WTC11 (cell line): ENCODE measurements around the gene APOLD1. TPM values are rescaled to one million over a fixed set of nuclear protein-coding genes. Genes with fewer than 3 reads are reported as not detected.

ENCODE experiments used
- ATAC-seq: fragments of 200-7000 bp; cut with Tn5 transposase; 2 replicates; pipeline ENCODE4 v1.10.0; 2021; ENCODE audit warnings: mild to moderate bottlenecking, moderate library complexity
- CTCF ChIA-PET: fragments of 300-600 bp; sonication (Branson Sonifier 250); formaldehyde crosslinking; loops from one replicate; lab custom pipeline; 2021; ENCODE audit warnings: antibody characterized with exemption; lab: Charles Lee
- POLR2A ChIA-PET: fragments of 350-600 bp; sonication (Branson Sonifier 250); formaldehyde crosslinking; loops from one replicate; lab custom pipeline; 2021; ENCODE audit warnings: antibody characterized with exemption; lab: Charles Lee
- DNase-seq: peaks from one replicate; pipeline ENCODE4 v3.0.0; 2021; ENCODE audit warnings: low spot score
- H3K27ac Mint-ChIP-seq: 2 replicates; pipeline ENCODE4 v1.8.0; 2021; ENCODE audit warnings: mixed read lengths
- H3K27me3 Mint-ChIP-seq: 2 replicates; pipeline ENCODE4 v1.8.0; 2021; ENCODE audit warnings: low read depth, mild to moderate bottlenecking, moderate library complexity, mixed read lengths
- H3K36me3 Mint-ChIP-seq: 2 replicates; pipeline ENCODE4 v1.8.0; 2021; ENCODE audit warnings: mixed read lengths
- H3K4me1 Mint-ChIP-seq: 2 replicates; pipeline ENCODE4 v1.8.0; 2022; ENCODE audit warnings: mixed read lengths
- H3K4me3 Mint-ChIP-seq: 2 replicates; pipeline ENCODE4 v1.8.0; 2021; ENCODE audit warnings: mild to moderate bottlenecking, moderate library complexity, mixed read lengths
- H3K9me3 Mint-ChIP-seq: 2 replicates; pipeline ENCODE4 v1.8.0; 2021; ENCODE audit warnings: mixed read lengths
- GTF2I ChIP-seq: fragments of 250-450 bp; sonication (Bioruptor Pico); conservative IDR thresholded peaks from 2 replicates; pipeline ENCODE4 v1.4.0; 2021; ENCODE audit warnings: mild to moderate bottlenecking
- NR1H2 ChIP-seq: sonication (generic); formaldehyde crosslinking; IDR thresholded peaks from 2 replicates; pipeline ENCODE4 v1.9.0; 2021; ENCODE audit warnings: mild to moderate bottlenecking, moderate library complexity, missing genetic modification reagents
- NR2C2 ChIP-seq: sonication (generic); formaldehyde crosslinking; IDR thresholded peaks from 2 replicates; pipeline ENCODE4 v1.8.0; 2022; ENCODE audit warnings: mild to moderate bottlenecking, missing genetic modification reagents
- TP53 ChIP-seq: sonication (generic); formaldehyde crosslinking; IDR thresholded peaks from 2 replicates; pipeline ENCODE4 v1.8.1; 2023; ENCODE audit warnings: mild to moderate bottlenecking, missing genetic modification reagents
- ZNF396 ChIP-seq: fragments of 250-450 bp; sonication (Bioruptor Pico); IDR thresholded peaks from 2 replicates; pipeline ENCODE4 v1.8.0; 2021; ENCODE audit warnings: mild to moderate bottlenecking, moderate library complexity, borderline replicate concordance
- total RNA-seq: library from RNA; stranded (reverse); gene quantifications from 3 replicates; pipeline ENCODE4 v1.2.3, GENCODE V29; 2021
- TF ChIP-seq, protein P1 (sequence below): fragments of 200-600 bp; IDR thresholded peaks from 2 replicates; pipeline ENCODE4 v1.8.0; 2022; ENCODE audit warnings: antibody characterized with exemption
- TF ChIP-seq, protein P2 (sequence below): fragments of 250-450 bp; sonication (Bioruptor Pico); IDR thresholded peaks from 2 replicates; pipeline ENCODE4 v2.1.2; 2022; ENCODE audit warnings: mild to moderate bottlenecking, moderate library complexity
- TF ChIP-seq, protein P3 (sequence below): sonication (generic); formaldehyde crosslinking; IDR thresholded peaks from 2 replicates; pipeline ENCODE4 v1.8.1; 2022; ENCODE audit warnings: mild to moderate bottlenecking, moderate library complexity, missing genetic modification reagents
- TF ChIP-seq, protein P4 (sequence below): sonication (generic); formaldehyde crosslinking; IDR thresholded peaks from 2 replicates; pipeline ENCODE4 v1.8.1; 2022; ENCODE audit warnings: missing genetic modification reagents, borderline replicate concordance
- TF ChIP-seq, protein P5 (sequence below): sonication (generic); formaldehyde crosslinking; IDR thresholded peaks from 2 replicates; pipeline ENCODE4 v1.8.0; 2022; ENCODE audit warnings: missing genetic modification reagents

The APOLD1 gene
- total RNA-seq, 1 experiment from 2014 or later = 0.44 TPM

DNA sequence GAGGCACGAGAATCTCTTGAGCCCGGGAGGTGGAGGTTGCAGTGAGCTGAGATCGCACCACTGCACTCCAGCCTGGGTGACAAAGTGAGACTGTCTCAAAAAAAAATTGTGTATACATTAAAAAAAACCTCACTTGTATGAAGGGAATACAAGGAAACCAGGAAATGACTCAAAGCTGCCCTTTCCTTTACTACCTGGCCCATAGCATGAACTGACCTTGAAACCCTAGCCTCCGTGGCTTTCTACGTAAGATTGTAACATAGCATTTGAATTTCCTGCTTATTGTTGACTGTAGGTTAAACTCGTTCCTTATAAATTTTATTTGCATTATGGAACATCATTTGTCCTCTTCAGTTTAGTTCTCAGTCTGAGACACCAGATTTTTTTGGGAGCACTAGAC lies 18.6 kb downstream of the APOLD1 start:
- Mint-ChIP-seq H3K9me3 (peaks cover 11% of the 10 kb centered on the region), H3K4me3 (no peak overlapping the region), H3K36me3 (0 out of 2 replicates have a peak, but pooled peaks cover 5% of the 10 kb centered on the region), H3K27ac (no peak overlapping the region), H3K4me1 (peaks cover 4% of the 10 kb centered on the region; the same call in 1 of the 2 replicates), H3K27me3 (no peaks in the 10 kb centered on the region; the same call in 1 of the 2 replicates)
- ATAC-seq = no peak
- no peak for DNase-seq
- TF ChIP-seq, protein P1, sequence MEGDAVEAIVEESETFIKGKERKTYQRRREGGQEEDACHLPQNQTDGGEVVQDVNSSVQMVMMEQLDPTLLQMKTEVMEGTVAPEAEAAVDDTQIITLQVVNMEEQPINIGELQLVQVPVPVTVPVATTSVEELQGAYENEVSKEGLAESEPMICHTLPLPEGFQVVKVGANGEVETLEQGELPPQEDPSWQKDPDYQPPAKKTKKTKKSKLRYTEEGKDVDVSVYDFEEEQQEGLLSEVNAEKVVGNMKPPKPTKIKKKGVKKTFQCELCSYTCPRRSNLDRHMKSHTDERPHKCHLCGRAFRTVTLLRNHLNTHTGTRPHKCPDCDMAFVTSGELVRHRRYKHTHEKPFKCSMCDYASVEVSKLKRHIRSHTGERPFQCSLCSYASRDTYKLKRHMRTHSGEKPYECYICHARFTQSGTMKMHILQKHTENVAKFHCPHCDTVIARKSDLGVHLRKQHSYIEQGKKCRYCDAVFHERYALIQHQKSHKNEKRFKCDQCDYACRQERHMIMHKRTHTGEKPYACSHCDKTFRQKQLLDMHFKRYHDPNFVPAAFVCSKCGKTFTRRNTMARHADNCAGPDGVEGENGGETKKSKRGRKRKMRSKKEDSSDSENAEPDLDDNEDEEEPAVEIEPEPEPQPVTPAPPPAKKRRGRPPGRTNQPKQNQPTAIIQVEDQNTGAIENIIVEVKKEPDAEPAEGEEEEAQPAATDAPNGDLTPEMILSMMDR = no peak
- CTCF ChIA-PET = interaction anchor here (1.7 kb wide), 1 partner anchor 33 kb away, joined by 5 read pairs; no protein-coding TSS in a partner anchor
- POLR2A ChIA-PET = interaction anchor here (0.6 to 0.7 kb wide), 2 partner anchors 81 to 205 kb away, joined by 3 to 4 read pairs; no protein-coding TSS in a partner anchor

DNA sequence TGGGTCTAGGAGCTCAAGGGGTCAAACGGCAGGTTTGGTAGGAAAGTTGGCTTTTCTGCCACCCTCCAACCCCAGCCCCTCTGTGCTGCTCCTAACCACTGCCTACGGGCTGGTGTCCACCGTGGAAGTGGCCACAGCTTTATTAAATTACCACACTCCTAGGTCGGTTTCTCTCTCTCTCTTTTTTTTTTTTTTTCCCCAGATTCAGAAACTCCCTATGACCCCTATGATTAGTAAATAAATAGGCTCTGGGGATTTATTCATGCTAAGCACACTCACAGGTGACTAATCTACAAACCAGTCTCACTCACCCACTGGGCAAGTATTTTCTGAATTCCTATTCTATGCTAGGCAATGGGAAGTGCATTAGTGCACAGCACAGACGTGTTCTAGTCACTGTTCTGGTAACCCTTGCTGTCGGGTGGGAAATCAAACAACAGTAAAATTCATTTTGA lies 19.0 kb downstream of the APOLD1 start:
- no peak overlapping the region for H3K4me3 Mint-ChIP-seq
- TF ChIP-seq TP53 (CRISPR knock-in tag) (no peak), NR2C2 (CRISPR knock-in tag) (no peak), NR1H2 (CRISPR knock-in tag) (no peak), GTF2I (CRISPR knock-in tag) (no peak), ZNF396 (no peak)
- TF ChIP-seq, protein P2, sequence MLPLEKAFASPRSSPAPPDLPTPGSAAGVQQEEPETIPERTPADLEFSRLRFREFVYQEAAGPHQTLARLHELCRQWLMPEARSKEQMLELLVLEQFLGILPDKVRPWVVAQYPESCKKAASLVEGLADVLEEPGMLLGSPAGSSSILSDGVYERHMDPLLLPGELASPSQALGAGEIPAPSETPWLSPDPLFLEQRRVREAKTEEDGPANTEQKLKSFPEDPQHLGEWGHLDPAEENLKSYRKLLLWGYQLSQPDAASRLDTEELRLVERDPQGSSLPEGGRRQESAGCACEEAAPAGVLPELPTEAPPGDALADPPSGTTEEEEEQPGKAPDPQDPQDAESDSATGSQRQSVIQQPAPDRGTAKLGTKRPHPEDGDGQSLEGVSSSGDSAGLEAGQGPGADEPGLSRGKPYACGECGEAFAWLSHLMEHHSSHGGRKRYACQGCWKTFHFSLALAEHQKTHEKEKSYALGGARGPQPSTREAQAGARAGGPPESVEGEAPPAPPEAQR (CRISPR knock-in tag) = no peak
- TF ChIP-seq, protein P3, sequence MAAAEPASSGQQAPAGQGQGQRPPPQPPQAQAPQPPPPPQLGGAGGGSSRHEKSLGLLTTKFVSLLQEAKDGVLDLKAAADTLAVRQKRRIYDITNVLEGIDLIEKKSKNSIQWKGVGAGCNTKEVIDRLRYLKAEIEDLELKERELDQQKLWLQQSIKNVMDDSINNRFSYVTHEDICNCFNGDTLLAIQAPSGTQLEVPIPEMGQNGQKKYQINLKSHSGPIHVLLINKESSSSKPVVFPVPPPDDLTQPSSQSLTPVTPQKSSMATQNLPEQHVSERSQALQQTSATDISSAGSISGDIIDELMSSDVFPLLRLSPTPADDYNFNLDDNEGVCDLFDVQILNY (CRISPR knock-in tag) = no peak
- TF ChIP-seq, protein P4, sequence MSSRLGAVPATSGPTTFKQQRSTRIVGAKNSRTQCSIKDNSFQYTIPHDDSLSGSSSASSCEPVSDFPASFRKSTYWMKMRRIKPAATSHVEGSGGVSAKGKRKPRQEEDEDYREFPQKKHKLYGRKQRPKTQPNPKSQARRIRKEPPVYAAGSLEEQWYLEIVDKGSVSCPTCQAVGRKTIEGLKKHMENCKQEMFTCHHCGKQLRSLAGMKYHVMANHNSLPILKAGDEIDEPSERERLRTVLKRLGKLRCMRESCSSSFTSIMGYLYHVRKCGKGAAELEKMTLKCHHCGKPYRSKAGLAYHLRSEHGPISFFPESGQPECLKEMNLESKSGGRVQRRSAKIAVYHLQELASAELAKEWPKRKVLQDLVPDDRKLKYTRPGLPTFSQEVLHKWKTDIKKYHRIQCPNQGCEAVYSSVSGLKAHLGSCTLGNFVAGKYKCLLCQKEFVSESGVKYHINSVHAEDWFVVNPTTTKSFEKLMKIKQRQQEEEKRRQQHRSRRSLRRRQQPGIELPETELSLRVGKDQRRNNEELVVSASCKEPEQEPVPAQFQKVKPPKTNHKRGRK (CRISPR knock-in tag) = no peak
- TF ChIP-seq, protein P5, sequence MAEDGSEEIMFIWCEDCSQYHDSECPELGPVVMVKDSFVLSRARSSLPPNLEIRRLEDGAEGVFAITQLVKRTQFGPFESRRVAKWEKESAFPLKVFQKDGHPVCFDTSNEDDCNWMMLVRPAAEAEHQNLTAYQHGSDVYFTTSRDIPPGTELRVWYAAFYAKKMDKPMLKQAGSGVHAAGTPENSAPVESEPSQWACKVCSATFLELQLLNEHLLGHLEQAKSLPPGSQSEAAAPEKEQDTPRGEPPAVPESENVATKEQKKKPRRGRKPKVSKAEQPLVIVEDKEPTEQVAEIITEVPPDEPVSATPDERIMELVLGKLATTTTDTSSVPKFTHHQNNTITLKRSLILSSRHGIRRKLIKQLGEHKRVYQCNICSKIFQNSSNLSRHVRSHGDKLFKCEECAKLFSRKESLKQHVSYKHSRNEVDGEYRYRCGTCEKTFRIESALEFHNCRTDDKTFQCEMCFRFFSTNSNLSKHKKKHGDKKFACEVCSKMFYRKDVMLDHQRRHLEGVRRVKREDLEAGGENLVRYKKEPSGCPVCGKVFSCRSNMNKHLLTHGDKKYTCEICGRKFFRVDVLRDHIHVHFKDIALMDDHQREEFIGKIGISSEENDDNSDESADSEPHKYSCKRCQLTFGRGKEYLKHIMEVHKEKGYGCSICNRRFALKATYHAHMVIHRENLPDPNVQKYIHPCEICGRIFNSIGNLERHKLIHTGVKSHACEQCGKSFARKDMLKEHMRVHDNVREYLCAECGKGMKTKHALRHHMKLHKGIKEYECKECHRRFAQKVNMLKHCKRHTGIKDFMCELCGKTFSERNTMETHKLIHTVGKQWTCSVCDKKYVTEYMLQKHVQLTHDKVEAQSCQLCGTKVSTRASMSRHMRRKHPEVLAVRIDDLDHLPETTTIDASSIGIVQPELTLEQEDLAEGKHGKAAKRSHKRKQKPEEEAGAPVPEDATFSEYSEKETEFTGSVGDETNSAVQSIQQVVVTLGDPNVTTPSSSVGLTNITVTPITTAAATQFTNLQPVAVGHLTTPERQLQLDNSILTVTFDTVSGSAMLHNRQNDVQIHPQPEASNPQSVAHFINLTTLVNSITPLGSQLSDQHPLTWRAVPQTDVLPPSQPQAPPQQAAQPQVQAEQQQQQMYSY (CRISPR knock-in tag) = no peak
- TF ChIP-seq, all 79 proteins: peak for 0
- ChIA-PET POLR2A (interaction anchor here (0.6 to 0.7 kb wide), 2 partner anchors 82 to 205 kb away, joined by 3 to 4 read pairs; no protein-coding TSS in a partner anchor), CTCF (interaction anchor here (1.7 kb wide), 1 partner anchor 33 kb away, joined by 5 read pairs; no protein-coding TSS in a partner anchor)
- H3K27ac Mint-ChIP-seq = no peak overlapping the region
- H3K36me3 Mint-ChIP-seq = 0 out of 2 replicates have a peak, but pooled peaks cover 2% of the 10 kb centered on the region
- peaks cover 4% of the 10 kb centered on the region; the same call in 1 of the 2 replicates for H3K4me1 Mint-ChIP-seq
- H3K27me3 Mint-ChIP-seq = no peaks in the 10 kb centered on the region; the same call in 1 of the 2 replicates
- DNase-seq (no peak), ATAC-seq (no peak)
- peaks cover 8% of the 10 kb centered on the region for H3K9me3 Mint-ChIP-seq
